Urothelium cell line (cell line): ENCODE results near the gene NSG1.

ENCODE experiments used
- DNase-seq: peaks from one replicate; pipeline ENCODE4 v3.0.0; 2011; ENCODE audit warnings: low spot score, mixed read lengths
- FAIRE-seq: peaks from 2 replicates; lab custom pipeline; 2011; peaks lifted over from hg19 to GRCh38; lab: Jason Lieb, UNC

The NSG1 gene

DNA sequence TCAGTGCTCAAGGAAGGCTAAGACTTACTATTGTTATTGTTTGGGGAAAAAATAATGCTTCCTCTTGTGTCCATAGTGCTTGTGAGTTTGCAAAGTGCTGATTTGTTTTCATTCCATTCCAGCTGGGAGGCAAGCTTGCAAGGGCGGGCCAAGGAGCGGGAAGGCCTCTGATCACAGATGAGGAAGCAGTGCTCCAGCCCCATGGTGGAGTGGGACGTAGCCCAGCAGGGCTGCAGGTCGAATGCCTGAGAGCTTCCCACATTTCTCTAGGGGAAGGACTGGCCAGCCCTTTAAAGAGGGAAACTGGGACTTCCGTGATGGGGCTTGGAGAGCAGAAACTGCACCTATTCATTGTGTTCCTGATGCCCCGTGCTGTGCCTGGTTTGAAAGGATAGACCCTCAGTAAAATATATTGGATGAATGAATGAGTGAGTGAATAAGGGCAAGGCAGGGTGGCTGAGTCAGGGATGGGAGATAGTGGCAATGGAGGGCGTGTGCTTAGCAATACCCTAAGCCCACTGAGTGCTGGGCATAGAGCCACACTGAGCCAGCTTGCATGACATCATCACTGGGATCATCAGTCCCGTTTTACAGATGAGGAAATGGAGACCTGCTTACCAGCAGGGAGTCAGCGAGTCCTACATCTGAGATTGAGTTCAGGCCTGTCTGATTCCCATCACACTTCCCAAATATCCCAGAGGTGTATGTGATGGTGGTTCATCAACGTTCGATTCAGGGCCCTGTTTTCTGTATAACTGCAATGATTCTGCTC is 17.9 kb upstream of the NSG1 start:
- no peak for FAIRE-seq
- DNase-seq: no peak

DNA sequence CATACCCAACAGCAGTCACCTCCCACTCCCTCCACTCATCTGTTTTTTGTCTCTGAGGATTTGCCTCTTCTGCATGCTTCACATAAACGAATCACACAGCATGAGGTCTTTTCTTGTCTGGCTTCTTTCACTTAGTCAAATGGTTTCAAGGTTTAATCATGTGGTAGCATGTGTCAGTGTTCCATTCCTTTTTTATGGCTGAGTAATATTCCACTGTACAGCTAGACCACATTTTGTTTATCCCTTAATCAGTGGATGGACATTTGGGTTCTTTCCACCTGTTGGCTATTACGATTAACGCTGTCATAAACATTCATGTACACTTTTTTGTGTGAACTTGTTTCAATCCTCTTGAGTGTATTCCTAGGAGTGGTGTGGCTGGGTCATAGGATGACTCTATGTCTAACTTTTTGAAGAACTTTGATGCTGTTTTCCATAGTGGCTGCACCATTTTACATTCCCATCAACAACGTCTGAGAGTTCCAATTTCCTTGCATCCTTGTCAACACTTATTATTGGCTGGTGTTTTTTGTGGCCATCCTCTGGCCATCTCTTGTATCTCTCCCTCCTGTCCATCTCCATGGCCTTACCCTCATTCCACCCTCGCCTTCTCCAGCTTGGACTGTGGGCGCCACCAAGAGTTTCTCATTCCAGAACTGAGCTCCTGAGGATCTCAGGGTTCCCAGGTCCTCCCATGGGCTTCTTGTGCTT is 12.4 kb upstream of the NSG1 start:
- FAIRE-seq (no peak), DNase-seq (no peak)

DNA sequence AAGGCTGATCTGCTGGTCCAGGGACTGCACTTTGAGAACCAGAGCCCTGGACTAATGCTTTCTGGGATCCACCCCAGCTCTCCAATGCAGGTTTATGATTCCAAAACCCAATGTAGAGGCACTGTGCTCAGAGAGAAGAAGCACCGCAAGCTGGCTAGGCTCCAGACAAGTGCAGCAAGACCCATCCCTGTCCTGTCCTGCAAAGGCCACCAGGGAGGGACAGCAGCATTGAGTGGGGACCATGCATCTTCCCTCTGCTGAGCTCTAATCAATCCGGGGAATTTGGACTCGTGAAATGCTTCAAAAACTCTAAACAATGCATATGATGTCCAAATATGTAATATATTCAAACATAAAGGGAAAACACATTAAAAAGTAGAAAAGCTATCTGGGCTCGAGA is 10.8 kb upstream of the NSG1 start:
- no peak for FAIRE-seq
- no peak for DNase-seq

DNA sequence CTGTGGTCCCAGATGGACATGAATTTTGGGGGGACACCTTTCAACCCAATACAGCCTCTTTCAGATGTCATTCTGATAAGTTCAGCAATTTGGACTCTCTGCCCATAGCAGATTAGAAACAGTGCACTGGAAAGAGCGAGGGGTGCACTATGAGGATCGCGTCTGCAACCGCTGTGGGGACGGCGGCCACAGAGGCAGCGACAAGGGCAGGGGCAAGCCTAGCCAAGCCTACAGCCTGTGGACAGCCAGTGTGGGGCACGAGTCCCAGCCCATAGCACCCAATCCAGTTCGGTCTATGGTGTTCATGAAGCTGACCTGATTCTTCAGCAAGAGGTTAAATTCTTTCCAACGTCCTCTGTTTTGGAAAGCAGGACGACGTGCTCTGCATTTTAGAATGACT is 9.7 kb upstream of the NSG1 start:
- DNase-seq: no peak
- no peak for FAIRE-seq

DNA sequence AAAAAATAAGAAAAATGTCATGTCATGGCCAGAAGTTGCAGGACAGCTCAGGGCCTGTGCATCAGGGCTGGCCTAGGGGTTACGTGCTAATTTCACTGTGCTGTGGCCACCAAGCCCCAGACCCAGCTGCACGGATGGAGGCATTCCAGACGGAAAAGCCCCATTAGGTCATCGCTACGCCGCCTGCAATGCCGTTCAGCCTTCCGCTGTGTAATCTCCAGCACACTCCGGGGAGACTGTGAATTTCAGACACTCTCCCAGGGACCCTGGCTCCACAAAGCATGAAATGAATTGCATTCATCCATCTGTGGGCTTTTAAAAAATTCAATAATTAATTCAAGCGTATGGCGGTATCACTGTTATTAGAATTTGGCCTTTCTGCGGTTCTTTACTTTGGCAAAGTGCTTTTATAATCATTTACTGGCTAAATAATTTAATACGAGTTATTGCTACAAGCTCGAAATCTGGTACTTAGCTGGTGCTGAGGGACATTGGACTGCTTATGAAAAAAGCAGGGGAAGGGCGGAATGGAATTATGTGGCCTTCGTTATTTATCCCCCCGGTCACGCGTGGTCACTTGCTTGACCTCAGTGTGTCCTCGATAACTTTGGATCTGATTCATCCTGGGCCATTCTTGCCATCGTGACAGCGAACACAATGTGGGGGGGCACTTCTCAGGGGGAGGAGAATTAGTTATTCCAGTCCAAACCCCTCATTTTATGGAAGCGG is 9.0 kb upstream of the NSG1 start:
- FAIRE-seq (no peak), DNase-seq (no peak)

DNA sequence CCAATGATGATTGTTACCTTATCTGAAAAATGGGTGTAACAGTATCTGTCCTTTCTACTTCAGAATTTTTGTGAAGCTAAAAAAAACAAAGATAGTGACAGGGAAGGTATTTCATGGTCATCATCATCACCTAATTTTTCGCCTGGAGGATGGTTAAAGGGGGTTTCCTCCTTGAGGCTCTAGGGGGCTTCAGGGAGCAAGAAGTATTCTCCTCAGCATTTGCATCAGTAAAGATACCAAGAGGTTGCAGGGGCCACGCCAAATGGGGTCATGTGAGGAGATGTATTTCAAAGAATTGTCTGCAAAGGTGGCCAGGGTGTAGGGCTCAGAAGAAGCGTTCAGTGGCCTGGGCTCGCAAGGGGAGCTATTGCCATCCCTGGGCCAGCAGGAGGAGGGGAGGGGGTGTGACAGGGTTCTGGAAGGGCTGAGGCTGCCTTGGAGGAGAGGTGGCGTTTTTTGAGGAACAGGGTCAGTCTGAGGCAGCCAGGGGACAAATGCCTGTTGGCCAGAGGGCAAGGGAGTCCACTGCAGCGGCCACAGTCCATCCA is 7.3 kb upstream of the NSG1 start:
- DNase-seq (no peak), FAIRE-seq (no peak)

DNA sequence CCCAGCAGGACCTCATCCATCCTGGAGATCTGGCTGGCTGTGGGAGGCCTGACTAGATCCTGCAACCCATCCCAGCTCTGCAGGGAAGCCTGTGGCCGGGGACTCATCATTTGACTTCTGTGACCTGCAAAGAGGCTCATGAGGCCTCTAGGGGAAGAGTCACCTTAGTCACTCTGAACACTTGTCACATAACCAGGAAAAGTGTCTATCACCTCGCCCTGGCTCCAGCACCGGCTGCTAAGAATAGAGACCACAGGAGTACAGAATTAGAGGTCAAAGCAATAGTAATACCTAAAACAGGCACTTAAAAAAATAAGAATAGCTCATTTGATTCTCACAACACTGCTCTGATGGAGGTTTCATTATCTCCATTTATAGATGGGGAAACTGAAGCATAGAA is 3.8 kb upstream of the NSG1 start:
- FAIRE-seq (no peak), DNase-seq (no peak)

DNA sequence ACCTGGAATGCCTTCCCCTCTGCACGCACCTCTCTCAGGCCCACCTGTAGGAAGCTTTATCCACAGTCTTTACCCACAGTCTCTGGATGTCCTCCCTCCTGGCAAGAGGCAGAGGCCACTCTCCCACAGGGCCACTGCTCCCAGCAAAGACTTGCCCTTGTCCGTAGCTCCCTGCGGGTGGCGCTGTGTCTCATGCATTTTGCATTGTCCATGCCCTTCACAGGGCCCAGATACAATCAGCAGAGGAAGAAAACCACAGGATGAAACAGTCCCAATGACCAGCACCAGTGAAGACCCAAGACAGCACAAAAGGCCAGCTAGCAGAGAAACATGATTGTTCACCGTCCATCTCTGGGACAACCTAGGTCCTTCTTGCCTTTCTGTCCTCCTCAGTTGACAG is 2.1 kb upstream of the NSG1 start:
- FAIRE-seq (no peak), DNase-seq (peak; percentile 8)

DNA sequence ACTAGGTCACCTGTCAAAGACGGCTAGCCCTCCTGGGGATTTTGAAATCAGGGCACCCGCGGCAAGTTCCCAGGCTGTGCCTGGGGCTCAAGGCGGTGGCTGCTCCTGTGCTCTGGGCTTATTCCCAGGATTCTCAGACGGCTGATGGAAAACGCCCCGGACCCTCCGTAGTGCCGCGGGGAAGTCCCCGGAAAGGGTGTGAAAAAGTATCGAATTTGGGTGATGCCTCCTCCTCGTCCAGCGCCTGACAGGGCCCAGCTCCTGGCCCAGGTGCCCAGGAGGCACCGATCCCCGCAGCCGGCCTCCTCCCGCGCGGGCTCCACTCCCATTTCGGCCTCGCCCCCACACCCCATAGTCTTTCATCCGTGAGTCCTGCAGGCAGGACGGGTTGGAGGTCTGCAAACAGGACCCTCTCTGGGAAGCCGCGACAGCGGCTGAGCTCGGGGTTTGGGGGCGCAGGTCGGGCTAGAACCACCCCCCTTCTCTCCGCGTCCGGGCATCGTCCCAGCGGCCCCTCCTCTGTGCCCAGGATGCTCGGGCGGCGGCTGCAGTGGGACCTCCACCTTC is 1.1 kb upstream of the NSG1 start:
- FAIRE-seq (no peak), DNase-seq (no peak)

DNA sequence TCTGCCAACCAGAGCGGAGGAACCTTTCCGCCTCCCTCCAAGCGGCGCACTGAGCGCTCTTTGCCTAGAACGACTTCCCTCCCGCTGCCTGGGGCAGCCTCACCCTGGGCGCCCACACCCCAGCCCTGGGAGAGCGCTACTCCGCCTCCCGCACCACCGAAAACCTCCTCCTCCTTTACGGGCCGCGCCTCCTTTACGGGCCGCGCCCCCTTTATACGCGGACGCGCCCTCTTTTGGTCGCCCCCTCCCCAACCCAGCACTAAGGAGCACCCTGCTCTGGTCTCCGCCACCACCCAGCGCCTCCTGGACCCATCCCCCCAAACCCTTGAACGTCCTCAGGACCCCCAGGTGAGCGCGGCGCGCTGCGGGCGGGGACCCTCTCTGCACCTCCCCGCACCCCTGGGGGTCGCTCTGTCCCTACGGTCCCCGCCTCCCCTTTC is 586 bp upstream of the NSG1 start:
- FAIRE-seq: no peak
- peak; percentile 59 for DNase-seq

DNA sequence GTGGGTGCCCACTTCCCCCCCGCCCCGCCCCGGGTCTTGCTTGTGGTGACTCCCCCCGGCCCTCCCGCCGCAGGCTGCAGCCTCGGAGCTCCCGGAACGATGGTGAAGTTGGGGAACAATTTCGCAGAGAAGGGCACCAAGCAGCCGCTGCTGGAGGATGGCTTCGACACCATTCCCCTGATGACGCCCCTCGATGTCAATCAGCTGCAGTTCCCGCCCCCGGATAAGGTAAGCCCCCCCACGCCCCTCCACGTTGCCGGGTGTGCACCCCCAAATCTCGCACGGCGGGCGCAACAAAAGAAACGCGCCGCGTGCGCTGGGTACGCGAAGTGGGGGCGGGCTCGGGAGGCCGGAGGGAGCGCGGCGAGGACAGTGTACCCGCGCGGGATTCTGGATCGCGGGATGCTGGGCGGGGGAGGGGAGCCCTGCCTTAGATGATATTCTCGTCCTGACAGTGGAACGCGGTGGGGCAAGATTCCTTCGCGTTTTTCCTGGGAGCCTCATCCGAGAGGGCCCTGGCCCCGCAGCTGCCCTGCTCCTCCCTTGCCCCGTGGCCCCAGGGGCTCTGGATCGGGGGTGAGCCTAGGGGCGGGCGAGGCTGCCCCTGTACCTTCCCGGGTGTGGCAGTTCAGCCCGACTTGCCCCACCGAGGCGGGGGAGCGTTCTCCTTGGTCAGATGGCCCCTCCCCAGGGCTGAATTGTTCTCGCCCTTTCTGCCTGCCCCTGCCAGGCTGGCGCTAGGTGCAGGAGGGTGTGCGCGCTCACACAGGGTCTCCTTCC is 819 bp downstream of the NSG1 start:
- FAIRE-seq: no peak
- DNase-seq: no peak

DNA sequence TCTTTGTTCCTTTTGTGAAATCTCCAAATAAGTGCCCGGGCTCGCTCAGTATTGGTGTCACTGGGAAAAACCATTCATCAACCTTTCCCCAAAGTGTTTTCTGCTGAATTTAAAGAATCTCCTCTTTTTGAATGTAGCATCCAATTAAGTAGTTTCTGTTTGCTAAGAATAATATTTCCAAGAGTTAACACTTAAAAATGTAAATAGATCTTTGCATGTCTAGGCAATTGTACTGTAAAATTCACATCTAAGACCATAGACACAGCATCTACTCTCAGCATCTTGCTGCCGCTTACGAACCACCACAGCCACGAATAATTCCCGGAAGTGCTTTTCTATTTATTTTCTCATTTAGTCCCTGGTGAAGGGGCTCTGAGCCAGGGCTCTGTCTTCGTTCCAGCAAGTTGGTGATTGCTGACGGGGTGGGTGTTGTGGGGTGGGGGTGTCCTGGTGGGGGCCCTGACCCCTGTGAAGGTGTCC is 1.4 kb downstream of the NSG1 start:
- FAIRE-seq (no peak), DNase-seq (no peak)

DNA sequence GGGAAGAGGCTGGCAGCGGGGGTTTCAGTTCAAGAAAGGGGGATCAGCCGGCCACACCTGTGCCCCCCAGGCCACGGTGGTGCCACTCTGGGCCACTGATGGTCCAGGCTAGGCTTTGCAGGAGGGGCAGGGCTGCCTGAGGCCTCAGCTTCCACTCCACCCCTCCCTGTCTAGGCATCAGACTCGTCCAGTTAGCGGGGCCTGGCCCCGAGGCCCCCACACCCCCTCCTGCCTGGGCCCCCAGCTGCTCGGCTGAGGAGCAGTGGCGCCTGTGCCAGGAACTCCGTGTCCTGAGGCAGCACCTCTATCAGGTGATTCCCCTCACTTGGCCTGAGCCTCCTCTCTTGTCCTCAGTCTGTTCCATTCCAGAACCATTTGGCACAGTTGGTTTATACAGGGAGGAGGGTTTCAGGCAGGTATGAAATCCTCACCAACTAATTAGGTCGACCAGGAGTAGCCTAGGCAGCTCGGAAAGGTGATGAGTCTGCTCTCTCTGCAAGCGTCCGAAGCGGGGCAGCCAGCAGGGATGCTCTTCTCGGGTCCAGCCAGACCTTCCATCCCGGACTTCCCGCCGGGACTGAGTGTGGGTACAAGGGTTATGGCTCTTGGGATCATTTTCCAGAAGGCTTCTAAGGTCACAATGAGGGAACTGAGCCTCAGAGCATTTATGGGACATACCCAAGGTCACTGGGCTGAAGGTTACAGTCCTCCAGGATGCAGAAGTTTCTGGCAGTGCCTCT is 2.1 kb downstream of the NSG1 start:
- FAIRE-seq: no peak

DNA sequence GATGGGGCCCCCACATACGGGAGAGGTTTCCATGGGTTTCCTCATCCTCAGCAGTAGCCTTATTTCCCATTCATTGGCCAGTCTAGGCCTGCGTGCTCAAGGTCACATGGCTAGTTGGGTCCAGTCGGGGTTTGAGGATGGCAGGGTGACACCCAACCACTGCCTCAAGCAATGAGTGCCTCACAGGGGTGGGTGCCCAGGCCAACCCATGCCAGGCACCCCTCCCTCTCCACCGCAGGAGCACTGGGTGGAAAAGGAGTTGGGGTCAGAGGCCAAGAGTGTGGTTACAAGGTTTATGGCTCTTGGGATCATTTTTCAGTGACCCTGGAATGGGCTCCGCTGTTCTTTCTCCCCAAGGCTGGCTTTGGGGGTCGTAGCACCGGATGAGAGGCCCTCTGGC is 3.1 kb downstream of the NSG1 start:
- no peak for DNase-seq
- FAIRE-seq: no peak

More for the DNA sequence above, 2.1 kb downstream of the NSG1 start:
- DNase-seq: no peak

DNA sequence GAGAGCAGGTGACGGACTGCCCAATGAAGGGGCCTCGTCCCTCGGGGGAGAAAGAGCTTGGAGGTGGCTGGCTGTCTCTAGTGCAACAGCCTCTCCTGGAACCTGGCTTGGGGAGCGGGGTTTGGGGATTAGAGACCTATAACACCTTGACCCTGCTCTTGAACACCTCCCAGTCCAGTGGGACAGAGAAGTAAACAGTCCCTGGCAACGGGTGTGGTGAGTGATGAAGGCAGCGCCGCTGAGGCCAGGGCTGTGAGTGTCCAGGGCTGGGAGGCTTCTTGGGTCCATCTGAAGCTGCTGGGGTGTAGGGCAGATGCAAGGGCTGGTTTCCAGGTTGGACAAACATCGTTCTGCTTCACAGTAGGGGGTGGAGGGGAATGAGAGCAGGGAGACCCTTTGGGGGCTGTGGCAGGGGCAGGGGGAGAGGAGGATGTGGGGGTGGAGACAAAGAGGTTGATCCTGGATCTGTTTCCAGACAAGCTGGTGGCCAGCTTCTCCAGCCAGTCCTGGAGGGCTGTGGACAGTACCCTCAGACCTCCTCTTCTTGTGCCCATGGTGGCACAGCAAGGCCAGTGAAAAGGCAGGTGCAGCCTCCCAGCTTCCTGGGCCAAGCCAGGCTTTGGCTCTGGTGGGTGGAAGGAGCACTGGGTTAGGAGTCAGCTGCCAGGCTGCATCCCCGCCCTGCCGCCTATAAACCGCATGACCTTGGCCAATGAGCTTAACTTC is 3.8 kb downstream of the NSG1 start:
- FAIRE-seq (no peak), DNase-seq (no peak)

DNA sequence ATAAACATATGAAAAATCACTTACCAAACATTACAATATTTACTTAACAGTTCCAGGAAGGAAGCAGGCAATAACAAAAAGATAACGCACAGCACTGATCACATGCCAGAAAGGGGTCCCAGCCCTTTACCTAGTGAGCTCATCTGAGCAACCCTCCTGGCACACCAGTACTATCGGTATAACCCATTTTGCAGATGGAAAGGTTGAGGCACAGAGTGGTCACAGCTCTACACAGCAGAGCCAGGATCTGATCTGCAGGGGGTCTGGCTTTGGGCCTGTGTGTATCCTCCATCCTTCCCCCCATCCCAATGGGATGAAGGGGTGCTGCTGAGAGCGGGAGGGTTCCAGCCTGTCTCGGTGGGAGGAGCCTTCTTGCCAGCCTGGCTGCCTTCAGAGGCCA is 5.0 kb downstream of the NSG1 start:
- no peak for FAIRE-seq
- no peak for DNase-seq

DNA sequence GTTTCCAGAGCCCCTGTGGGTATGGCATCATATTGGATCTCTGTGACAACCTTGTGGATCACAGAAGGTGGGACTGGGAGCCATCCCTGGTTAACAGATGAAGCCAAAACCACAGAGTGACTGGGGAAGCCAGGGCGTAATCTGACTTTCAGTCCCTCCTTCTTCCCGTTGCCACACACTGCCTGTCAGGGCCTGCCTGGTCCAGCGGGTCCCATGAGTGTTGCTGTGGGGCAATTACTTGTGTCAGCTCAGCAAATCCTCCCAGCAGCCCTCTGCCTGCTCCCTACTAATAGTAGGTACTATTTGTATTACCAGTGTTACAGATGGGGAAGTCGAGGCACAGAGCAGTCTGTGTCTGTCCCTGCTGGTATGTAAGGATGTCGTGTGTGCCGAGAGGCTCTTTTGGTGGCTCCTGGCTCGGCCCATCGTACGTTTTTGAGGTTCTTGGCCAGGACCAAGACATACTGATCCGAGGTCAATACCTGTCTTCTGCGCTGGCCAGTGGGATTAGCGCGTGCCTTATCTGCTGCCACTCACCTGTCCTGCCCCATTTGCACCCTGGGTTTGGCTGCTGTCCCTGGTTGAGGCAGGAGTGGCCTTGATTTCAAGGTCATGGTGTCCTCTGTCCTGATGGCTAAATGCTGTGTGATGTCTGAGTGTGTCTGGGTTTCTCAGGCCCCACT is 5.7 kb downstream of the NSG1 start:
- DNase-seq: no peak
- no peak for FAIRE-seq

DNA sequence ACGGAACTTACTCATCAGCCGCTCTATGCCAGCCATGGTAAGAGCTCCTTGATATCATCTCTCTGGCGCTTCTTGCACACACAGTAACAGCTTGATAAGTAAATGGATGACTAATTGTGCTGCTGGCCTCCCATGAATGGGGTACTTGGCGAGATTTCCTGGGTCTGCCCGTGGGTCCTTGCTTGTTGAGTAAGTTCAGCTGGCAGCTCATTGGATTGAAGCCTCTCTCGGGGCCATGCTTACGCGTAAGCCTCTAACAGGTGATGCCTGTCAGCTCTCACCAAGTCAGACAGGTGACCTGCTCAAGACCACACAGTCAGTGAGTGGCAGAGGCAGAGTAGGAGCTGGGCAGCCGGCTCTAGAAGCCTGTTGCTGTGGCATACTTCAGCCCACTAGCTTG is 7.7 kb downstream of the NSG1 start:
- FAIRE-seq: no peak
- DNase-seq: no peak
